Neuron (in vitro differentiated cells): Measurements from ENCODE around the gene DYRK1A.

Experiments used
- H2AFZ ChIP-seq: one replicate; pipeline ENCODE4 v1.6.1; 2013; ENCODE audit warnings: low read depth, mild to moderate bottlenecking, inconsistent platforms, low read length, moderate library complexity
- H3K27me3 ChIP-seq: one replicate; pipeline ENCODE4 v1.6.1; 2013; ENCODE audit warnings: low read length; ENCODE audit not compliant: insufficient read depth
- H3K36me3 ChIP-seq: one replicate; pipeline ENCODE4 v1.6.1; 2013; ENCODE audit warnings: low read length; ENCODE audit not compliant: insufficient read depth
- H3K4me1 ChIP-seq: one replicate; pipeline ENCODE4 v1.6.1; 2013; ENCODE audit warnings: low read length; ENCODE audit not compliant: insufficient read depth
- H3K4me3 ChIP-seq: 2 replicates; pipeline ENCODE4 v1.5.1; 2013; ENCODE audit warnings: mild to moderate bottlenecking, low read length, moderate library complexity
- H3K9me3 ChIP-seq: one replicate; pipeline ENCODE4 v1.6.1; 2013; ENCODE audit warnings: low read length

The DYRK1A gene

DNA sequence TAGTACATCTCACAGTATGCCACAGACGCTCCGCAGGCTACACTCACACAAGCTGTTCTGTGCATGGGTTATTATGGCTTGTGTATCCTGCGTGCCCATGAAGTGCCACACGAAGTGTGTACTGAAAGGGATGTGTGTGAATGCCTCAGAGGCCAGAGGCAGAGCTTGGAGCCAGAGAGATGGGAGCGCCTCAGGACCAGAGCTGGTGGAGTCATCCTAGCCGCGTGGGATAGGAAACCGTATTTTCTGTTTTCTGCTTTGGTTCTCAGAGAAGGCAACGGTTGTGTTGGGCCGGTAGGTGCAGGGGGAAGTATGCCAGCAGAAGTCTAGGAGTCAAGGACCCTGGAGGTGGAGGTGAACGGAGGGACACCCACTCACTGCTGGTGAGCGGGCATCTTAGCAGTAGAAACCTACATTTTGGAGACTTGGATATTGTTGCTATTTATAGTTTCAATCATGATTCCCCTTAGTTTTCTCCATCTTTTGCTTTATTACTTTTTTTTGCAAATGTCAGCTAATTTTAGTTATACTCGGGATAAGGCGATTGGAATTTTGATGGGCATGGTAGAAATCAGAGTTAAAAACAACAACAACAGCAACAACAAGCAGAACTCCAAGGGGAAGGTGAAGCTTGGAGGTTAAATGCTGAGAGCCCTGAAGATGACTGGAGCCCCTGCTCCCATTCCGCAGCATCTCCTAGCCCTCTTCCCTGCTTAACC lies 188.2 kb downstream of the DYRK1A start:
- H3K9me3 ChIP-seq, result no peaks in the 10 kb centered on the region
- H3K27me3 ChIP-seq, result no peaks in the 10 kb centered on the region
- no peaks in the 10 kb centered on the region for H3K36me3 ChIP-seq
- H3K4me1 ChIP-seq, result peaks cover 2% of the 10 kb centered on the region
- no peak overlapping the region for H2AFZ ChIP-seq
- no peak overlapping the region for H3K4me3 ChIP-seq

DNA sequence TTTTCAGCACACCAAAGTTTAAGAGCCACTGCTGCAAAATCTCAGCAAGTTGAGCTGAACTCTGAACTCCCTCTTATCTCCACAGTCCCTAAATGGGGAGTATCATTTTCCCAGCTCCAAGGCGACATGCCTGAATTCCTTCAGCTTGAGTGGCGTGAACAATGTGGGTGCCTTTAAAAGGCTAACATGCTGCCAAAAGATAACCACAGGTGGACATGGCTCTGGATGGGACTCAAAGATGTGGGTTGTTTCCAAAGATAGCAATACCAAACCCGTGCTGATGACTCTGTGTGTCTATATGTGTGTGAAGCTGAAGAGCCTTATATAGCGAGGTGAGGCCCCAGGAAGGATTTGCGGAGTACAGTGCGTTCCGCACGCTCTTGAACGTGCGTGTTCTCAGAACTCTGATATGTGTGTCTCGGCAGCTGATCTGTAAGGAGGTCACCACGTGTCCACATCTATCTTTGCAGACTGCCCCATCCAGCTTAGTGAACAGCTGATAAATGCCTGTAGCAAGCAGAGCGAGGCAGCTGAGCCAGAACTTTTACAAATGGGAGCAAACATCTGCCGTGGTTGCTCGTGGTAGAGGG lies 189.2 kb downstream of the DYRK1A start:
- H3K4me1 ChIP-seq, result peaks cover 2% of the 10 kb centered on the region
- H2AFZ ChIP-seq, result no peak overlapping the region
- H3K36me3 ChIP-seq, result no peaks in the 10 kb centered on the region
- H3K4me3 ChIP-seq, result no peak overlapping the region
- no peaks in the 10 kb centered on the region for H3K27me3 ChIP-seq
- H3K9me3 ChIP-seq, result no peaks in the 10 kb centered on the region

DNA sequence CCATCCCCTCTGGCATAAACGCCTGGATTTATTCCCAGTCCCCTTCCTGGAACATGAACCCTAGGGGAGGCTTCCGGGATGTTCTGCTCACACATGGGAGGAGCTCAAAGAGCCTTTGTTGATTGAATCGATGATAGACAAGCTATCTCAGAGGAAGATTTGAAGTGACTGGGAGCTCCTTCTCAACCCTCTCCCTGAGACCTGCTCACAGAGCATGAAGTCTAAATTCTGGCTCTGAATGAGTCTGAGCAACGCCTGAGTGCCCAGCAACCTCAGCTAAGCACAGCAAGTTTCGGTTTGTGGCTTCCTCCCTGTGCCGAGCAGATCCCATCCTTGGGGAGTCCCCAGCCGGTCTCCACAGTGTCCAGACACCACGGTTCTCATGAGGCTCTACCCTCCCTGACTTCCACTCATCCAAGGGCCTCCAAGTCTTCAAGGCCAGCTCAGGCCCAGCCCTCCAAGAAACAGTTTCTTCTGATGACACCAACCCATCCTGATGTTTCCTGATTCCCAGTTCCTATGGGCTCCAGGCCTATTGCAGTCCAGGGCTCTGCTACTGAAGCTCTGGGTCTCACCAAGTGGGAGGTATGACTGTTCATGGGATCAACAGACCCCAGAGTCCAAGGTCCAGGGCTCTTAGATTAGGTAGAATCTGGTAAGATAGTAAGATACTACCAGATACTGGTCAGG lies 190.8 kb downstream of the DYRK1A start:
- no peak overlapping the region for H3K4me3 ChIP-seq
- no peak overlapping the region for H2AFZ ChIP-seq
- H3K27me3 ChIP-seq, result no peaks in the 10 kb centered on the region
- H3K4me1 ChIP-seq, result no peaks in the 10 kb centered on the region
- no peaks in the 10 kb centered on the region for H3K9me3 ChIP-seq
- H3K36me3 ChIP-seq, result no peaks in the 10 kb centered on the region

DNA sequence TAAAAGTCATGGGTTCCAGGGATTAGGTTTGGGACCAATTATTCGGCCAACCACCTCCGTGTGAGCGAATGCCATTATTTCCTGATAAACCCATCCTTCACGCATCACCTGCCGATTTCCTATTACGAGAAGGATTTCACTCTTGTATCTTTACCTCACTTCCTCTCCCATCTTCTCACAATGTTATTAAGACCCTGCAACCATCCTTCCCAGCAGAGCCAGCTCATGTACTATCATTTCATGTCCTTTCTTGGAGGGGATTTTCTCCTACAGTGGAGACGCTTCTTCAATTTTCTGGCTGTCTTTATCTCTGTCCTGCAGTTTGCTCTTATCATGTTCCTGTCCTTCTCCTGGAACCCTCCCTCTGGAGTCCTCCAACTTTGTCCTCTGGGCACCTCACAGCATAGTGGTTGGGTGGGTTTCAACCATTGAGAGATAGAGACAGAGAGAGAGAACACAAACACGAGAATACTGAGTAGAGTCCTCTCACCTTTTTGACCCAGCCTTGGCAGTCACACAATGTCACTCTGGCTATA lies 192.2 kb downstream of the DYRK1A start:
- H3K27me3 ChIP-seq, result no peaks in the 10 kb centered on the region
- no peak overlapping the region for H2AFZ ChIP-seq
- H3K4me1 ChIP-seq, result no peaks in the 10 kb centered on the region
- no peak overlapping the region for H3K4me3 ChIP-seq
- H3K36me3 ChIP-seq, result no peaks in the 10 kb centered on the region
- peaks cover 2% of the 10 kb centered on the region for H3K9me3 ChIP-seq

DNA sequence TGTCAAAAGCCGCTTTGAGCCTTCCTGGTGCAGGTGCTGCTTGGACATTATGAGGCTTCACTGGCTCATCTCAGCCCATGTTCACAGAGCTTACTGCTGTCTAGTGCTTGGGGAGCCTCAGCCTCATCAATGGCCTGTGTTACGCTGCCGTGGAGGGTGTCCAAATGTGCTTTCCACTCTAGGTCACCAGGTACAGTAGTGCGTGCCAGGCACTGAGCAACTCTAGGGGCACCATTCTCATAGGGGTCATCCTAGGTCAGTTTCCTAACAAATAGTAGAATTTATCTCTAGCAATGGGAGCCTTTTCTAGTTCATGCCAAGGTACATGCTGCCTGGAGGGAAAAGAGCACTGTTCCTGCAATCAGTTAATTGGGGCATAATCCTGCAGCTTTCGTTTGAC lies 193.8 kb downstream of the DYRK1A start:
- Histone ChIP-seq H3K4me1 (no peaks in the 10 kb centered on the region), H3K4me3 (no peak overlapping the region), H2AFZ (no peak overlapping the region), H3K27me3 (no peaks in the 10 kb centered on the region), H3K36me3 (no peaks in the 10 kb centered on the region), H3K9me3 (peaks cover 2% of the 10 kb centered on the region)

DNA sequence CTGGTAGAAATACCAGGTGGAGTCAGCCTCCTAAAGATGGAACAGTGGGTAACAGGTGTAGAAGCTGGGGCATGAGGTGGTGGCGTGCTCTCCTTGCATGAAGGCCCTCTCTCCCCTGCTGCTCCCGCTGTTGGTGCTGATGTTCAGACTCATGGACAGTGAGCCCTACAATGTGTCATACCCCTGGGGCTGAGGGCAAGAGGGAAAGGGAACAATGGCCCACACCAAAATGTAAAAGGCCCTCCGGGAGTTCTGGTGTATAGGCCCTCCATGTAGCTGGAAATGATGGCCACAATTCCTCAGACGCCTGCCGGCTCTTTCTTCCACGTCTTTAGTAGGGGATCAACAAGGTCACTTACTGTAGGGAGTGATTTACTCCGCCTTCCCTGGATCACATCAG lies 194.9 kb downstream of the DYRK1A start:
- Histone ChIP-seq H3K4me1 (no peaks in the 10 kb centered on the region), H3K36me3 (no peaks in the 10 kb centered on the region), H3K9me3 (peaks cover 2% of the 10 kb centered on the region), H2AFZ (no peak overlapping the region), H3K27me3 (no peaks in the 10 kb centered on the region), H3K4me3 (no peak overlapping the region)

DNA sequence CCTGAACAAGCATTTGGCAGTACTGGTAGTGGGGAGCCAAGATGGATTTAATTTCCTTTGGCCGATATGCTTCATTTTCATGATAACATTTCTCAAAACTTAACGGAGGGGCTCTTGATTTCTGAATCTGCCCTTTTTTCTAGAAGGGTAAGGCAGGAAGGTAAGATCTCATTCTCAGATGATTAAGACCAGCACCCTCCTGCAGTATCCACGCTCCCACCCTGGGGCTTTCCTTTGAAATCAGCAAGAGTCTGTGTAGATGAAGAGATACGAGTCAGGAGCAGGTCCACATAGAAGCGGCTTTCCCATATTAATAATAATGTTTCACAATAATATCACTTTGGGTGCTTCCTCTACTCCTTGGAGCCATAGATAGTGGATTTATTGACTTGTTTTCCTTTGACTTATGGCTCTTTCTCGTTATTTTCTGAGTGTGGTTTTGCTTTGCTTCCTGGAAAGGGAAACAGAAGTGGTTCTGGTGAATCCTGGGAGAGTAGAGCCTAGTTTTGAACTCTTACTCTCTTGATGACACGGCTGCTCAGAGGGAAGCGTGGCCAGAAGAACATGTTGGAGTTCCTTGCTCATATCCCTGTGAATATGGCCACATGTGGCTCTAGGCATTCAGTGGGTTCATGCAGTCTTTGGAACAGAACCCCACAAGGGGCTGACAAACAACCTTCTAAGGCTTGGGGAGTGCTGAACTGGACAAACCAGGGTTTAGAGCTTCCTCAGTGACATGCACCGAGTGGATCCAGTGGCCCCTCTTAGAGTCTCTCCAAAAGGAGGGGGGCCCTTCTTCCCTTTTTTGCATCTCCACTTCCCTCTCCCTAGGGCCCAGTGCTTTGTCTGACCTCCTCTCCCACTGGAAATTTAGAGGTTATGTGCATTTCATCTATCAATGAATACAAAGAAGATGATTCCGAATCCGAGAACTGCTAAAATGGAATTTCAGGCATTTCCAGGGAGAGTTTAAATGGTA lies 195.7 kb downstream of the DYRK1A start:
- H3K36me3 ChIP-seq, result no peaks in the 10 kb centered on the region
- no peaks in the 10 kb centered on the region for H3K27me3 ChIP-seq
- H3K4me3 ChIP-seq, result no peak overlapping the region
- H2AFZ ChIP-seq, result no peak overlapping the region
- H3K9me3 ChIP-seq, result peaks cover 2% of the 10 kb centered on the region
- no peaks in the 10 kb centered on the region for H3K4me1 ChIP-seq

DNA sequence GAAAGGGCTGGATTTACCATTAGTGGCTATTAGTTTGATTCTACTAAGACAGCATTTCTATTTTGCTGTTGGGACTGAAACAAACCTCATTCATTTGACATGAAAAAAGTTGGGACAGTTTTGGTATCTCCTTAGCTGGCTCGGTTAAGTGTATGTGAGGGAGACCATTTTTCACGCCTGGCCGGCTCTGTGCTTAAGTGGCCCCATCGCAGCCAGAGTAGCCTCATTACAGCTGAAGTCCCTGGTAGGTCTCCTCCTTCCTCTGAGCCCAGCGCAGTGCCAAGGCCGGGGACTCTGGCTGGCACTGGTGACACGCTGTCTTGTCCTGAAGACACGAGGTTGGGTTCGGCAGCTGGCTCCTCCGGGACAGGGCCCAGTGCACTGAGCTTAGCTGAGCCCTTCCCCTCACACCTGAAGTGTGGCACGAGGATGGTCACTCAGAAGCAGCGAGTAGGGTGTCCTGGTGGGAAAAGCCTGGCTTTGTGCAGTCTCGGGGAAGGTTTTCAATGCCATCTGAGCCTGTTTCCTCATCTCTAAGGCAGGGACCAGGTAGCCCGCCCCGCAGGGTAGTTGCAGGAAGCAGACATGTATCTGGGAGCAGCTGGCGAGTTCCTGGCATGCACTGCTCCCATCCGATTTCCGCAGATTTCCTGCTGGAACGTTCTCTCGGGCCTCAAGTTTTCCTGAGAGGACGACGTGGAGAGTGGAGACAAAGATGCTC lies 196.5 kb downstream of the DYRK1A start:
- peaks cover 2% of the 10 kb centered on the region for H3K9me3 ChIP-seq
- H3K4me3 ChIP-seq, result no peak overlapping the region
- H3K27me3 ChIP-seq, result no peaks in the 10 kb centered on the region
- H3K36me3 ChIP-seq, result no peaks in the 10 kb centered on the region
- H3K4me1 ChIP-seq, result no peaks in the 10 kb centered on the region
- no peak overlapping the region for H2AFZ ChIP-seq

DNA sequence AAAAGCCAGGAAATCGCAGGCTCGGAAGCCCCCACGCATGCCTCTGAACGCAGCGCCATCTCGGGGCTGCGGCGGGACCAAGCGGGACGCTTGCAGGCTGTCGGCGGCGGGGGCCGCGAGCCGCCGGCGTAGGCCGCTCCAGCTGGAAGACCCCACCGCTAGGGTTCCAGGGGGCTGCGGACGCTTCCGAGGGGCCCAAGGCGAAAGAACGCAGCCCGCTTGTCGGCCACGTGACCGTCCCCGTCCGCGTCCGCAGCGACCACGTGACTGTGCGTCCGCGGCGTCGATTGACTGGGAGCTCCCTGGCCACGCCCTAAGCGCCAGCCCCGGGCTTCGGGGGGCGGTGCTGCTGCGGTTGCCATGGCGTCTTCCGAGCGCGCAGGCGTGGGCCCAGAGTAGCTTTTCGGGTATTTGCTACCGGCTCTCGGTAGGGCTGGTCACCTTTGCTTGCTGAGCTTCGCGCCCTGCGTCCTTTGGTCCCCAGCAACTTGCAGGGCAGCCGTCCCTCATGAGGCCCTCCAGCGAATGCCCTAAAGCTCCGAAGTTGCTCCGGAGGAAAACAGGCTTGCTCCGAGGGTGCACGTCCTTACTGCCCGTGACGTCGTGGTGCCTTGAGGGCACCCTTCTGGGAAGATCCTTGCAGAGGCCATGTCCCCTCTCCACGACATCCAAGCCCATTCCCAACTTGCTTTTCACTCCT lies 197.2 kb downstream of the DYRK1A start:
- H3K27me3 ChIP-seq, result no peaks in the 10 kb centered on the region
- peaks cover 2% of the 10 kb centered on the region for H3K9me3 ChIP-seq
- no peaks in the 10 kb centered on the region for H3K4me1 ChIP-seq
- H2AFZ ChIP-seq, result no peak overlapping the region
- no peak overlapping the region for H3K4me3 ChIP-seq
- no peaks in the 10 kb centered on the region for H3K36me3 ChIP-seq

DNA sequence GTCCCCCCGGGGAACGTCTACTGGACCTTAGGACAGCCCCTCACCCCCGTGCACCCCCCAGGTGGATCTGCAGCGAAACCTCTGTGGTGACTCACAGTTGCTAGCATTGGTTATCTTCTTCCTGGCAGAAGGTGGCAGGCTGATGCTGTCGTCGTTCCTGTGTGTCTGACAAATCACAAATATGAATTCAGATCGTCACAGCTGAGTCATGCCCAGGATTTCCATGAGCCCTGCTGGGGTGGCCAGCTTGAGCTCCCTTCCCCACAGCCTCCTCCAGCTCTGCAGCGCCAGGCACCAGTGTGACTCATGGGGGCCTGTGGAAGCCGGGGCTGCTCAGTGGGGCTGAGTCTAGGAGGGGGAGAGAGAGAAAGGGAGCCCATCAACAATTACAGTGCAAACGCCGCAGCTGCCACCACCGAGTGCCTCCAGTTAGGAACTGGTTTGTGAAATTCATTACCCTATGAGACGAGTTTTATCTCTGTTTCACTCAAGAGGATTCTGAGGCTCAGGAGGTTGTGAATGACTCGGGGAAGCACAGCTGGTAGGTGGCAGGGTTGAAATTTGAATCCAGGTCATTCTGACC lies 197.9 kb downstream of the DYRK1A start:
- no peaks in the 10 kb centered on the region for H3K4me1 ChIP-seq
- H3K4me3 ChIP-seq, result no peak overlapping the region
- no peaks in the 10 kb centered on the region for H3K36me3 ChIP-seq
- H2AFZ ChIP-seq, result no peak overlapping the region
- no peaks in the 10 kb centered on the region for H3K27me3 ChIP-seq
- H3K9me3 ChIP-seq, result peaks cover 2% of the 10 kb centered on the region

DNA sequence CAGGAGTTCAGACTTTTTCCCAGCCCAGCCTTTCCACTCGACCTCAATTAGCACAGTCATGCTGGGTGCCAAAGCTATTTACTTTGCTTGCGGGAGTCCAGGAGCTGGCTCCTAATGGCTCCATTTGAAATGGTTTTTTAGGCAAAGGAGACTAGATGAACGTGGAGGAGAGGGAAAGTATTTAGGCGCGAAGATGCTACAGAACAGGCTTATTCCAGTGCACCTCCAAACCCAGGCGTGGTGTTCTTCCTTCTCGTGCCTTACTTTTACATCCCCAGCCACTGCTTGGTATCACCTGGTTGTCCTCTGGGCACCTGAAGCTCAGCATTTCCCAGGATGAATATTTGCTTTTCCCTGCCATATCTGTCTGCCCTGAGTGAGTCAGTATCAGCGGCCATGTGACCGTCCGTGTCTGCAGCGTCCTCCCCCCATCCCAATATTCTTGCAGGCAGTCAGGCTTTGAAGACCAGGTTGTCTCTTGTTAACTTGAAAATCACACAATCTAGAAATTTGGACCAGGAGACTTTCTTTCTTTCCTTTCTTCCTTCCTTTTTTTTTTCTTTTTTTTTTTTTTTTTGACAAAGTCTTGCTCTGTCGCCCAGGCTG lies 198.5 kb downstream of the DYRK1A start:
- Histone ChIP-seq H3K4me1 (no peaks in the 10 kb centered on the region), H3K4me3 (no peak overlapping the region), H2AFZ (no peak overlapping the region), H3K27me3 (no peaks in the 10 kb centered on the region), H3K36me3 (no peaks in the 10 kb centered on the region), H3K9me3 (peaks cover 2% of the 10 kb centered on the region)
